ENCODE results near the gene DUSP22.

DNA sequence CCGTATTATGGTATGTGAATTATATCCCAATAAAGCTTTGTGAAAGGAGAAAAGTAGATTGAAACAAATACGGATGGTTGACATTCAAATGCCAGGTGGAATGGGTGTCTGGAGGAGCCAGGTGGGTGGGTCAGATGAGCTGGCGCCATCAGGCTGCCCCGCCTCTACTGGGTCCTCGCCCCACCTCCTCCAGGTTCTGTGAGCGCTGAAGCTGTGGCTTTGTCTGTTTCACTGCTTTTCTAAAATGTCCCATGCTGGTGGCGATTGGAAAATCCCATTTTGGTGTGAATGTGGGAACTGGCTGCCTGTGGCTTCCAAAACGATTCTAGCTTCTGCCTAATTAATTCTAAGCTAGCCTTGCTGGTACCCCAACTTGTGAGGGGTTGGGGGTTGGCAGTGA lies 16.5 kb downstream of the DUSP22 start:
- TF ChIP-seq, protein P1, sequence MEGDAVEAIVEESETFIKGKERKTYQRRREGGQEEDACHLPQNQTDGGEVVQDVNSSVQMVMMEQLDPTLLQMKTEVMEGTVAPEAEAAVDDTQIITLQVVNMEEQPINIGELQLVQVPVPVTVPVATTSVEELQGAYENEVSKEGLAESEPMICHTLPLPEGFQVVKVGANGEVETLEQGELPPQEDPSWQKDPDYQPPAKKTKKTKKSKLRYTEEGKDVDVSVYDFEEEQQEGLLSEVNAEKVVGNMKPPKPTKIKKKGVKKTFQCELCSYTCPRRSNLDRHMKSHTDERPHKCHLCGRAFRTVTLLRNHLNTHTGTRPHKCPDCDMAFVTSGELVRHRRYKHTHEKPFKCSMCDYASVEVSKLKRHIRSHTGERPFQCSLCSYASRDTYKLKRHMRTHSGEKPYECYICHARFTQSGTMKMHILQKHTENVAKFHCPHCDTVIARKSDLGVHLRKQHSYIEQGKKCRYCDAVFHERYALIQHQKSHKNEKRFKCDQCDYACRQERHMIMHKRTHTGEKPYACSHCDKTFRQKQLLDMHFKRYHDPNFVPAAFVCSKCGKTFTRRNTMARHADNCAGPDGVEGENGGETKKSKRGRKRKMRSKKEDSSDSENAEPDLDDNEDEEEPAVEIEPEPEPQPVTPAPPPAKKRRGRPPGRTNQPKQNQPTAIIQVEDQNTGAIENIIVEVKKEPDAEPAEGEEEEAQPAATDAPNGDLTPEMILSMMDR (IDR thresholded peaks at IDR 0.05) = no peak
- no peak for TF ChIP-seq POLR2A (IDR thresholded peaks at IDR 0.05)
